ENCODE results near the gene ZNF407. TPM values are rescaled to one million over a fixed set of nuclear protein-coding genes. Genes with fewer than 3 reads are reported as not detected.

Gene ZNF407
- total and polyA plus RNA-seq, 10 donors: 2.0 to 41.0 (median 26.3) TPM

DNA sequence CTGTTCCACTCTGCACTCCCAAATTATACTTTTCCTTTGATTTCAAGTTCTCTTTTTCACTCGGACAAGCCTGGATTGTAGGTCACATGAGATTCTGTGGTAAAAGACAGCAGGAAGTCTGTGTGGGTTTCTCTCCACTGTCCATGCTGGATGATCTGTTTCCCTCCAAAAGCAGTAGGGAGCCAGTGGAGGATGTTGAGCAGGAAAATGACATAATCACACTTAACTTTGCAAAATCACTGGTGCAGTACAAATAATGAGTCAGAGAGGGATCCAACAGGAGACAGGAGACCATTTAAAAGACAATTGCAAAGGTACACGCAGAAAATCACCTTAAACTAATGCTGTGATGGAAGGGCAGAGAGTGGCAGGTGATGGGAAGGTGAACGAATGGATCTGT lies 301.3 kb downstream of the ZNF407 start:
- H3K36me3 ChIP-seq: peaks cover 0 to 31% (median 0%) of the 10 kb centered on the region in 6 donors
- no peak for TF ChIP-seq POLR2AphosphoS5 (IDR thresholded peaks at IDR 0.05)
- TF ChIP-seq POLR2A (IDR thresholded peaks at IDR 0.05): no peak
- no peak for TF ChIP-seq CTCF (IDR thresholded peaks at IDR 0.05 in 8 of 11, conservative IDR thresholded peaks at IDR 0.05 in 3 of 11)
- H3K27me3 ChIP-seq (replicated peaks in 1 of 7): no peaks in the 10 kb centered on the region
- DNase-seq: no peak
- peaks cover 0 to 8% (median 0%) of the 10 kb centered on the region in 6 donors for H3K4me1 ChIP-seq
- intact Hi-C loops (cut with DNase I; ENCODE audit: low total_unique reads): no loop called here
- no peaks in the 10 kb centered on the region for H3K9me3 ChIP-seq
- 59 to 71% (median 64%) methylated on average over 3 of the region's 3 CpGs for whole genome bisulfite sequencing, 5 donors
- no peak overlapping the region for H3K4me3 ChIP-seq
- H3K27ac ChIP-seq: no peak overlapping the region

DNA sequence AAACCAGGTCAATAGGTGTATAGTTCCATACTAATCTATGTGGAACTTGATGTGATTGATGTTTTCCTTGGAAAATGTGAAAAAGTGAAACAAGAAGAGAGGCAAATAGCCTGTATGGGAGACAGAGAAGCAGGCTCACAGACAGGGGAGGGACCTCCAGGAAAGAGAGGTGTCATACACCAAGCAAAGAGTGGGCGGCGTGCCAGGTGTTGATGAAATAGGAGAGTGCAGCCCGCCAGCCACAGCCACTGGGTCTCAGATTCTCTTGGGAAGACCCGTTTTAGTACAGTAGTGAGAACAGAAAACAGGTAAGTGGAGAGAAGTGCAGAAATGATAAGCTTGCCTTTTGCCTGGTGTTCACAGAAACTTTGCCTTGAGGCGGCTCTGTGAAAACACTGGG lies 301.9 kb downstream of the ZNF407 start:
- no peaks in the 10 kb centered on the region for H3K27me3 ChIP-seq (replicated peaks in 1 of 7)
- no peaks in the 10 kb centered on the region for H3K9me3 ChIP-seq
- 78 to 95% (median 88%) methylated on average over 5 of the region's 5 CpGs for WGBS, 5 donors
- H3K4me1 ChIP-seq: peaks cover 0 to 8% (median 0%) of the 10 kb centered on the region in 6 donors
- H3K36me3 ChIP-seq: peaks cover 0 to 31% (median 0%) of the 10 kb centered on the region in 6 donors
- DNase-seq: no peak
- TF ChIP-seq CTCF (IDR thresholded peaks at IDR 0.05 in 8 of 11, conservative IDR thresholded peaks at IDR 0.05 in 3 of 11) (no peak), POLR2AphosphoS5 (IDR thresholded peaks at IDR 0.05) (no peak), POLR2A (IDR thresholded peaks at IDR 0.05) (no peak)
- H3K4me3 ChIP-seq: no peak overlapping the region
- H3K27ac ChIP-seq: no peak overlapping the region
- intact Hi-C loops (cut with DNase I; ENCODE audit: low total_unique reads): no loop called here

- H3K27ac ChIP-seq: no peak overlapping the region
- no peak for DNase-seq
- no peak overlapping the region for H3K4me3 ChIP-seq
- H3K27me3 ChIP-seq (replicated peaks in 1 of 7): no peaks in the 10 kb centered on the region
- no peaks in the 10 kb centered on the region for H3K9me3 ChIP-seq
- no peaks in the 10 kb centered on the region for H3K4me1 ChIP-seq
- no peak for TF ChIP-seq POLR2A (IDR thresholded peaks at IDR 0.05)
- TF ChIP-seq CTCF (IDR thresholded peaks at IDR 0.05 in 8 of 11, conservative IDR thresholded peaks at IDR 0.05 in 3 of 11): no peak
- TF ChIP-seq POLR2AphosphoS5 (IDR thresholded peaks at IDR 0.05): no peak
- intact Hi-C loops (cut with DNase I; ENCODE audit: low total_unique reads): no loop called here
- WGBS, 5 donors: 82 to 90% (median 84%) methylated on average over 4 of the region's 4 CpGs
- peaks cover 0 to 45% (median 0%) of the 10 kb centered on the region in 6 donors for H3K36me3 ChIP-seq
Observed at GRCh38 chr18:74901362-74902146, 303.9 kb downstream of the ZNF407 start.

DNA sequence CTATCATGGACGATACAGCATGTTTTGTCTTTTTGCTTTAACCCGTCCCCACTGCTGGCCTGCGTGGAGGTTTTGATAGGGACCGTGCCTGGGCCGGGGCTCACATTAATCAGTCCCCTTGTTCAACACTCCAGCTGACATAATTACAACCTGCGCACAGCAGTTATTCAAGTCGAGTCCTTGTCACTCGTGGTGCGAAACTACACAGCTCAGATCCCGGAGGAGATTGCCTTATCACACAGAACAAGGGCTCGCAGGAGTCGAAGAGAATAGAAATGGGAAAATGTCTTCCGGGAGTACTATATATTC lies 304.4 kb downstream of the ZNF407 start:
- DNase-seq: no peak
- no peak overlapping the region for H3K27ac ChIP-seq
- no peaks in the 10 kb centered on the region for H3K27me3 ChIP-seq (replicated peaks in 1 of 7)
- no peak overlapping the region for H3K4me3 ChIP-seq
- TF ChIP-seq CTCF (IDR thresholded peaks at IDR 0.05 in 8 of 11, conservative IDR thresholded peaks at IDR 0.05 in 3 of 11) (no peak), POLR2A (IDR thresholded peaks at IDR 0.05) (no peak), POLR2AphosphoS5 (IDR thresholded peaks at IDR 0.05) (no peak)
- H3K9me3 ChIP-seq: no peaks in the 10 kb centered on the region
- H3K36me3 ChIP-seq: peaks cover 0 to 47% (median 0%) of the 10 kb centered on the region in 6 donors
- 87 to 94% (median 92%) methylated on average over 13 of the region's 13 CpGs for WGBS, 5 donors
- H3K4me1 ChIP-seq: no peaks in the 10 kb centered on the region
- intact Hi-C loops (cut with DNase I; ENCODE audit: low total_unique reads): no loop called here
